AG09319 (cell line): Measurements from ENCODE around the gene ELMOD1.

Source experiments
- DNase-seq: peaks from one replicate; pipeline ENCODE4 v3.0.0-alpha.2; 2010; ENCODE audit warnings: low read depth; ENCODE audit errors: extremely low read depth
- TF ChIP-seq, protein P1 (sequence below): IDR thresholded peaks from 2 replicates; pipeline ENCODE4 v1.5.1; 2011; ENCODE audit warnings: low read depth, mild to moderate bottlenecking, inconsistent platforms, low read length, moderate library complexity

Gene ELMOD1

GRCh38 chr11:107587306-107587979, 3.5 kb upstream of the ELMOD1 start:
- no peak for DNase-seq
- TF ChIP-seq, protein P1, sequence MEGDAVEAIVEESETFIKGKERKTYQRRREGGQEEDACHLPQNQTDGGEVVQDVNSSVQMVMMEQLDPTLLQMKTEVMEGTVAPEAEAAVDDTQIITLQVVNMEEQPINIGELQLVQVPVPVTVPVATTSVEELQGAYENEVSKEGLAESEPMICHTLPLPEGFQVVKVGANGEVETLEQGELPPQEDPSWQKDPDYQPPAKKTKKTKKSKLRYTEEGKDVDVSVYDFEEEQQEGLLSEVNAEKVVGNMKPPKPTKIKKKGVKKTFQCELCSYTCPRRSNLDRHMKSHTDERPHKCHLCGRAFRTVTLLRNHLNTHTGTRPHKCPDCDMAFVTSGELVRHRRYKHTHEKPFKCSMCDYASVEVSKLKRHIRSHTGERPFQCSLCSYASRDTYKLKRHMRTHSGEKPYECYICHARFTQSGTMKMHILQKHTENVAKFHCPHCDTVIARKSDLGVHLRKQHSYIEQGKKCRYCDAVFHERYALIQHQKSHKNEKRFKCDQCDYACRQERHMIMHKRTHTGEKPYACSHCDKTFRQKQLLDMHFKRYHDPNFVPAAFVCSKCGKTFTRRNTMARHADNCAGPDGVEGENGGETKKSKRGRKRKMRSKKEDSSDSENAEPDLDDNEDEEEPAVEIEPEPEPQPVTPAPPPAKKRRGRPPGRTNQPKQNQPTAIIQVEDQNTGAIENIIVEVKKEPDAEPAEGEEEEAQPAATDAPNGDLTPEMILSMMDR = no peak

DNA sequence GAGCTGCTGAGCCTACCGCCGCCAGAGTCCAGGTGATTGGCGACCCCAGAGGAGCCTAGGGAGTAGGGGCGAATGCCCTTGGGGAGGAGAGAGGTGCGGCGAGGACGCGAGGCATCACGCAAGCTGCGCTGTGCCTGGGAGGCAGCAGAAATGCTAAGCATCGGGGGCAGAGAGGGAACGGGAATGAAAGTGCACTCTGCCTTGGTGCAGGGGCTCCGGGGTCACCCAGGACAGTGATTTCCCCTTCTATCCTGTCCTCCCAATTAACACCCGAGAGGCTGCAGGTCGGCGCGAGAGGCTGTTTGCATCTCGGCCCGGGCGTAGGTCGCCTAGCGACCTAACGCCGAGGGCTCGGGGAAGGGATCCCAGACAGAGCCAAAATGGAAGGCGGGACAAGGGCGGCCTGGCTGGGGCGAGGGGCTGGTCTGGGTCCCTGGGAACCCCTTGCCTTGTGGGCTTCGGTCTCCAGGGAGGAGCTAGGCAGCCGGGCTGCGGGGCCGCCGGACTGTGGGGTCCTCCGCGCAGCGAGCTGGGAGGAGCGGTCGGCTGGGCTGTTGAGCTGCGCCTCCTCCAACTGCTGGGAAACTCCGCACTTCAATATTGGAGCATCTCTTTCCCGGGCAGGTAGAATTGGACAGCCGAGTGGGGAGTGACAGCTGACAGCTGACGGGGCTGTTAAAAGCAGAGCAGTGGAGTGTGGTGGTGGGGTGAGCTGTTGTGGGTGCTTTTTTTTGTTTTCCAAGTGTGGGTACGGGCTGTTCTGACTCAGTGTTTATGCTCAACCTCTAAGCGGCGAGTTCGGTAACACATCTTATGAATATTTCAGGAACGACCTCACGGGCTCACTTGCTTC, 657 bp downstream of the ELMOD1 start:
- no peak for DNase-seq
- TF ChIP-seq, protein P1 = no peak

DNA sequence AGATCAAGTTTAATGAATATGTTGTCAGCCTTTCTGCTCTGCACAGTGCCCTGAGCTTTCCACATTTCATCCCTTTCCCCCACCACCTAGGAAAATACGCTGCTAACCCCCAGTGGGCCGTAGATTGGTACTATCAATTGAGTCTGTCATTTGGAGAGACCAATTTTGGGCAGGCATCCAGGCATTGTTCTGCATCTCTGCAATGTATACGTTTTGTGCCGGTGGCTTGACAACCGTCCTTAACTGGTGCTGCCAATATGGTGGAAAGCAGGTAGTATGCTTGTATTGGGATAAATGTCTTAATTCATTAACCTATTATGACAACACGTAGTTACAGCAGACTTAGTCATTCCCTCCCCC, 1.3 kb downstream of the ELMOD1 start:
- TF ChIP-seq, protein P1 = no peak
- DNase-seq = no peak

GRCh38 chr11:107592813-107593212, 1.9 kb downstream of the ELMOD1 start:
- no peak for DNase-seq
- TF ChIP-seq, protein P1 = no peak

- TF ChIP-seq, protein P1 = no peak
- no peak for DNase-seq
Measured at GRCh38 chr11:107593951-107594350, 3.0 kb downstream of the ELMOD1 start.

- no peak for DNase-seq
- TF ChIP-seq, protein P1 = no peak
Measured at GRCh38 chr11:107594736-107595135, 3.8 kb downstream of the ELMOD1 start.
